Measurements from ENCODE around the gene ATP8B3. TPM values are rescaled to one million over a fixed set of nuclear protein-coding genes. Genes with fewer than 3 reads are reported as not detected.

ATP8B3 gene
- total RNA-seq, 2 donors from 2014 or later = 2.3 to 3.4 TPM

- Mint-ChIP-seq H3K27ac (no peak overlapping the region), H3K4me3 (no peak overlapping the region), H3K4me1 (peaks cover 4% of the 10 kb centered on the region), H3K27me3 (ENCODE audit: insufficient read depth) (peaks cover 99% of the 10 kb centered on the region), H3K36me3 (ENCODE audit: low read depth) (no peaks in the 10 kb centered on the region), H3K9me3 (no peaks in the 10 kb centered on the region)
- H3K27ac ChIP-seq (ENCODE audit: low read depth, low read length) = no peak overlapping the region
- TF ChIP-seq CTCF (conservative IDR thresholded peaks at IDR 0.05) = no peak
- peak; percentile 75 for DNase-seq
- H3K4me3 ChIP-seq (ENCODE audit: low read length) = no peak overlapping the region
- no peaks in the 10 kb centered on the region for H3K9me3 ChIP-seq (ENCODE audit: control insufficient read depth, low read length)
- H3K4me1 ChIP-seq (ENCODE audit: control insufficient read depth, insufficient read depth, low read length) = peaks cover 2% of the 10 kb centered on the region
- no peak overlapping the region for H3K9ac ChIP-seq (ENCODE audit: extremely low read depth, low read length, poor library complexity, severe bottlenecking)
- 4 to 11% methylated on average over 10 to 17 of the region's 17 CpGs for WGBS, 2 experiments (ENCODE audit: insufficient coverage in 1 of 2, insufficient read length in 1 of 2)
- H3K27me3 ChIP-seq (ENCODE audit: control insufficient read depth, insufficient read depth, low read length, poor library complexity, severe bottlenecking) = peaks cover 100% of the 10 kb centered on the region
- H3K36me3 ChIP-seq (ENCODE audit: control insufficient read depth, insufficient read depth, low read length) = no peaks in the 10 kb centered on the region
Observed at GRCh38 chr19:1760020-1760419, 52.1 kb downstream of the ATP8B3 start.

GRCh38 chr19:1758959-1759903 is 52.8 kb downstream of the ATP8B3 start:
- no peaks in the 10 kb centered on the region for H3K36me3 ChIP-seq (ENCODE audit: control insufficient read depth, insufficient read depth, low read length)
- Mint-ChIP-seq H3K4me1 (peaks cover 4% of the 10 kb centered on the region), H3K9me3 (no peaks in the 10 kb centered on the region), H3K4me3 (no peak overlapping the region), H3K36me3 (ENCODE audit: low read depth) (no peaks in the 10 kb centered on the region), H3K27ac (no peak overlapping the region), H3K27me3 (ENCODE audit: insufficient read depth) (peaks cover 96% of the 10 kb centered on the region)
- H3K27me3 ChIP-seq (ENCODE audit: control insufficient read depth, insufficient read depth, low read length, poor library complexity, severe bottlenecking) = peaks cover 98% of the 10 kb centered on the region
- no peak overlapping the region for H3K9ac ChIP-seq (ENCODE audit: extremely low read depth, low read length, poor library complexity, severe bottlenecking)
- peaks cover 2% of the 10 kb centered on the region for H3K4me1 ChIP-seq (ENCODE audit: control insufficient read depth, insufficient read depth, low read length)
- no peak overlapping the region for H3K4me3 ChIP-seq (ENCODE audit: low read length)
- 35 to 40% methylated on average over 10 to 13 of the region's 16 CpGs for whole genome bisulfite sequencing, 2 experiments (ENCODE audit: insufficient coverage in 1 of 2, insufficient read length in 1 of 2)
- H3K9me3 ChIP-seq (ENCODE audit: control insufficient read depth, low read length) = no peaks in the 10 kb centered on the region
- no peak for DNase-seq
- no peak for TF ChIP-seq CTCF (conservative IDR thresholded peaks at IDR 0.05)
- no peak overlapping the region for H3K27ac ChIP-seq (ENCODE audit: low read depth, low read length)

GRCh38 chr19:1758231-1758577 is 53.9 kb downstream of the ATP8B3 start:
- no peak overlapping the region for H3K27ac Mint-ChIP-seq
- Histone ChIP-seq H3K36me3 (ENCODE audit: control insufficient read depth, insufficient read depth, low read length) (no peaks in the 10 kb centered on the region), H3K27me3 (ENCODE audit: control insufficient read depth, insufficient read depth, low read length, poor library complexity, severe bottlenecking) (peaks cover 90% of the 10 kb centered on the region), H3K27ac (ENCODE audit: low read depth, low read length) (no peak overlapping the region), H3K9ac (ENCODE audit: extremely low read depth, low read length, poor library complexity, severe bottlenecking) (no peak overlapping the region), H3K4me1 (ENCODE audit: control insufficient read depth, insufficient read depth, low read length) (peaks cover 2% of the 10 kb centered on the region), H3K9me3 (ENCODE audit: control insufficient read depth, low read length) (no peaks in the 10 kb centered on the region), H3K4me3 (ENCODE audit: low read length) (no peak overlapping the region)
- H3K36me3 Mint-ChIP-seq (ENCODE audit: low read depth) = no peaks in the 10 kb centered on the region
- H3K4me1 Mint-ChIP-seq = peaks cover 4% of the 10 kb centered on the region
- no peak for TF ChIP-seq CTCF (conservative IDR thresholded peaks at IDR 0.05)
- no peaks in the 10 kb centered on the region for H3K9me3 Mint-ChIP-seq
- peaks cover 87% of the 10 kb centered on the region for H3K27me3 Mint-ChIP-seq (ENCODE audit: insufficient read depth)
- 2 to 18% methylated on average over 6 to 10 of the region's 10 CpGs for WGBS, 2 experiments (ENCODE audit: insufficient coverage in 1 of 2, insufficient read length in 1 of 2)
- H3K4me3 Mint-ChIP-seq = no peak overlapping the region
- no peak for DNase-seq

Measured in endodermal cell (in vitro differentiated cells).